HG03139 (cell line): ENCODE measurements around the gene TMEM81.

ENCODE experiments used
- ATAC-seq: cut with Tn5 transposase; IDR thresholded peaks from one replicate; pipeline ENCODE4 v1.9.1; 2021; ENCODE audit not compliant: unreplicated experiment

Gene TMEM81

GRCh38 chr1:205038132-205038786, 46.0 kb downstream of the TMEM81 start:
- no peak for ATAC-seq

- ATAC-seq = no peak
These were observed 46.7 kb downstream of the TMEM81 start for GRCh38 chr1:205037539-205037938.
